ENCODE measurements around the gene CASQ1.

The CASQ1 gene

GRCh38 chr1:160226623-160227022, 36.2 kb downstream of the CASQ1 start:
- DNase-seq (ENCODE audit: low spot score) = no peak

- no peak for DNase-seq (ENCODE audit: low spot score)
Measured at GRCh38 chr1:160227034-160227433, 36.7 kb downstream of the CASQ1 start.

DNA sequence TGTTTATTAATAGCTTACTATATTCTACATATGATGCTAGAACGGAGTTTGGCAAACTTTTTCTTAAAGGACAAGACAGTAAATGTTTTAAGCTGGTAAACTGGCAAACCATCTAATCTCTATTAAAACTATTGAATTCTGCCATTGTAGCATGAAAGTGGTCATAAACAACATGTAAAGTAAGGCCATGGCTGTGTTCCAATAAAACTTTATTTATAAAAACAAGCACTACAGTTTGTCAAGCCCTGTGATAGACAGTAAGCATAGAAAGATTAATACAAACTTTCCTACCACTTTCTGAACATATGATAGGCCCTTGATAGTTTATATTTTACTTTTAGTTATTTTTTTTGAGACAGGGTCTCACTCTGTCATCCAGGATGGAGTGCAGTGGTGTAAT, 37.2 kb downstream of the CASQ1 start:
- DNase-seq (ENCODE audit: low spot score) = no peak

DNA sequence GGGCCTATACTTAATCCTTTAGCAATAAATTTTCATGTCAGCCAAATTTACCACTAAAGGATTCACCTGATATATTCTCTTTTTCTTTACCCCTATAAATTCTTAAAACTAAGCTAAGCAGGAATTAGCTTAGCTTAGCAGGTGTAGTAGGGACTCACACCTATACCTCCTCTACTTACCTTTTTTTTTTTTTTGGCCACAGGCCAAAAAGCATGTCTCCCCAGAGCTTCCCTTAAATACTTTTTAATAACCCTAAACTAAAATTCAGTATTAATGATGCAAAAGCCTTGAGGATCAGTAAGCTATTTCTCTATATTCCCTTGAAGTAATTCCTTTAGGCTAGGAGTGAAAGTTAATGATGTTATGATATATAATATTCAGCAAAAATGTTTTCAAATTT, 38.1 kb downstream of the CASQ1 start:
- no peak for DNase-seq (ENCODE audit: low spot score)

- DNase-seq (ENCODE audit: low spot score) = no peak
Measured at GRCh38 chr1:160232911-160233310, 42.5 kb downstream of the CASQ1 start.

- no peak for DNase-seq (ENCODE audit: low spot score)
Measured at GRCh38 chr1:160236806-160237205, 46.4 kb downstream of the CASQ1 start.

GRCh38 chr1:160237558-160237957, 47.2 kb downstream of the CASQ1 start:
- no peak for DNase-seq (ENCODE audit: low spot score)

GRCh38 chr1:160238408-160238807, 48.0 kb downstream of the CASQ1 start:
- no peak for DNase-seq (ENCODE audit: low spot score)

DNA sequence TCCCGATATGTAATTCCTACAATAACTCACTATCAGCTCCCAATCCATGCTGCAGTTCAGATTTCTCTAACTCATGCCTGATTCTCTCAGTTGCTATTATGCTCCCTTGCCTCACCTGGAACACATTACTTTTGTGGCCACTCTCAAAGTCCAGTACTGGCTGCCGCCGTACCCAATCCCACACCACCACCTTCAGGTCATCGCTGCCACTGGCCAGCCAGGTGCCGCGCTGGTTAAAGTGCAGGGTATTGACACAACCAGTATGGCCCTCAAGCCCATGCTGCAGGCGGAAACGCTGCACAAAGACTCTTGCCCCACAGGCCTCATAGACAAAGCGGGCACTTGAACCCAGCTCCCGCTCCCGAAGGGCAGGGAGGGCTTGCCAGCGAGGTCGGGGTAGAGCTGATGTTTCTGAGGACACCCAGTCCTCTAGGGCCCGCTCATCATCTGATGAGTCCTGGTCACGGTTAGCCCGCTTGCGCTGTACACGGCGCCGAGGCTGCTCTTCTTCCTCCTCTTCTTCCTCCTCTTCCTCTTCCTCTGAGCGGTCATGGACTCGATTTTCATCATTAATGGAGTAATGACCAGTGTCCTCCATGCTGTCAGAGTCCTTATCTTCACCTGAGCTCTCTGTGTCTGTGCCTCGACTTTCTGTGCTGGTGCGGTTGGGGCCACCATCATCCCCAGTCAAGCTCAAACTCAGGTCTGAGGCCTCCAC, 49.4 kb downstream of the CASQ1 start:
- no peak for DNase-seq (ENCODE audit: low spot score)

GRCh38 chr1:160243767-160244166, 53.4 kb downstream of the CASQ1 start:
- no peak for DNase-seq (ENCODE audit: low spot score)

- DNase-seq (ENCODE audit: low spot score) = no peak
Measured at GRCh38 chr1:160244209-160244608, 53.8 kb downstream of the CASQ1 start.

DNA sequence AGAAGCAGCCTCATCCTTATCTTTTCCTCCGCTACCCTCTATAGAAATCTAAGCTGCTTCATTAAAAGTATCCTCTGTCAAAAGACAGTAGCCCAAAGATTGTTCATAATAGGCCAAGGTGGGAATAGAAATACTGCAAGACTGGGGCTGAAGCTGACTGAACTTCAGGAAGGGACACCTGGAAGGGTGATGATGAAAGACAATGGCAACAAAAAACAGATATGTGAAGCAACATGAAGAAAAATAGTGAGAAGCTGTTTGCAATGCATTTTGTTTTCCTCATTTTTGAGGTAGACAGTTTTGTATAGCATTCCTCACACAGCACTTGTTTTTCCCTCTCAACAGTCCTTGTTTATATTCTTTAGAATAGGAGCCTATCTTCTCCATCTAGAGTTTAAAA, 55.1 kb downstream of the CASQ1 start:
- no peak for DNase-seq (ENCODE audit: low spot score)

DNA sequence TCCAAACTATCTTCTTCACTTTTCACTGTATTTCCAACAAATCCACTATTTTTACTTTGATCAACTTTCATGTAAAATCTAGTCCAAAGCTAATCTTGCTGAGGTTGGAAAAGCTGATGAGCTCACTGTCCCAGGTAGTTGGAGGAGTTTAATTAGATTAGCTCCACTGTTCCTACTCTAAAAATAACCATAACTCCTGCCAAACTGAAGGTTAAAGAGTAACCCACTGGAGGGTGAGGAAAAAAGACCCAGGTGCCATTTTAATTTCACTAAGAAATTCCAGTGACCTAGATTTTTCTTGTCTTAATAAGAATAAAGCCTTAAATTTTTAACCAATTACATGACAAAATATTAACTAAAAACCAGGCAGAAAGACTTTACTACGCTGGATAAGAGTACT, 56.7 kb downstream of the CASQ1 start:
- no peak for DNase-seq (ENCODE audit: low spot score)

DNA sequence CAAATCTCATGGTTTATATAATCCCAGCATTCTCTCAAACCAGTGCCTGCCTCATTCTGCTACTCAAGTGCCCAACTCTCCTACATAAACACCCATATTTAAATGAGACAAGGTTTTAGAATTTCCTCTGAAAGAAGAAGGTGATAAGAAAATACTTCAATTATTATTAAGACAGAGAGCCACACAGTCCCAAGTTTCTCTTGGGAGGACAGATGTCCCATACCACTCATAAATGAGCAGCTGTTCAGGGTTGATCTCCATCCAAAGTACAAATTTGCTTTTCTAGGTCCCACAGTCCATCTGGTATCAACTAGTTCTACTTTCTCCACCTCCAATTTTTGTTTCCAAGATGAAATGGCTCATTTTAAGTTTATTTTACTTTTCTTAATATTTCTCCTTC, 60.6 kb downstream of the CASQ1 start:
- DNase-seq (ENCODE audit: low spot score) = no peak
